CD8-positive, alpha-beta memory T cell (primary cell): ENCODE results near the gene TMC2. TPM values are rescaled to one million over a fixed set of nuclear protein-coding genes. Genes with fewer than 3 reads are reported as not detected.

Experiments
- CTCF ChIA-PET: fragments of 350-600 bp; sonication (Branson Sonifier 250); formaldehyde crosslinking; loops from one replicate; lab custom pipeline; 2021; ENCODE audit warnings: antibody characterized with exemption; lab: Charles Lee
- POLR2A ChIA-PET: fragments of 350-600 bp; sonication (Branson Sonifier 250); formaldehyde crosslinking; loops from one replicate; lab custom pipeline; 2021; ENCODE audit warnings: antibody characterized with exemption; lab: Charles Lee
- DNase-seq, 5 donors: peaks; one replicate each; pipeline versions ENCODE4 v3.0.0 to v3.0.0-alpha.2; 2020 to 2022; ENCODE audit warnings: mixed read lengths in 1 of 5
- H3K27ac ChIP-seq: one replicate; pipeline ENCODE4 v1.7.0; 2013; ENCODE audit warnings: low read depth, mild to moderate bottlenecking, low read length, moderate library complexity
- H3K27me3 ChIP-seq: 2 replicates; pipeline ENCODE4 v1.7.0; 2013; ENCODE audit warnings: low read length, mild to moderate bottlenecking; ENCODE audit not compliant: insufficient read depth, poor library complexity, severe bottlenecking
- H3K36me3 ChIP-seq: 2 replicates; pipeline ENCODE4 v1.7.0; 2013; ENCODE audit warnings: mild to moderate bottlenecking, low read length, moderate library complexity; ENCODE audit not compliant: insufficient read depth
- H3K4me1 ChIP-seq: 2 replicates; pipeline ENCODE4 v1.7.0; 2013; ENCODE audit warnings: mild to moderate bottlenecking, low read length, moderate library complexity; ENCODE audit not compliant: insufficient read depth
- H3K4me3 ChIP-seq: 2 replicates; pipeline ENCODE4 v1.7.0; 2013; ENCODE audit warnings: mild to moderate bottlenecking, low read length
- H3K9me3 ChIP-seq: 2 replicates; pipeline ENCODE4 v1.7.0; 2013; ENCODE audit warnings: mild to moderate bottlenecking, low read length
- H3K27ac Mint-ChIP-seq, 8 donors: one replicate each; pipeline ENCODE4 v1.8.0; 2020 to 2021; ENCODE audit warnings: mixed read lengths in 8 of 8, mild to moderate bottlenecking in 6 of 8, inconsistent platforms in 3 of 8, moderate library complexity in 3 of 8
- H3K27me3 Mint-ChIP-seq, 2 donors: one replicate each; pipeline ENCODE4 v1.8.0; 2020 to 2021; ENCODE audit warnings: mixed read lengths in 2 of 2, mild to moderate bottlenecking in 1 of 2, moderate library complexity in 1 of 2
- H3K36me3 Mint-ChIP-seq, 3 donors: one replicate each; pipeline ENCODE4 v1.8.0; 2020 to 2021; ENCODE audit warnings: mixed read lengths in 3 of 3, inconsistent platforms in 1 of 3, mild to moderate bottlenecking in 1 of 3
- H3K4me1 Mint-ChIP-seq, 3 donors: one replicate each; pipeline ENCODE4 v1.8.0; 2020 to 2021; ENCODE audit warnings: mixed read lengths in 3 of 3, inconsistent platforms in 1 of 3, mild to moderate bottlenecking in 1 of 3
- H3K4me3 Mint-ChIP-seq, 7 donors: one replicate each; pipeline ENCODE4 v1.8.0; 2020 to 2021; ENCODE audit warnings: mixed read lengths in 7 of 7, mild to moderate bottlenecking in 6 of 7, moderate library complexity in 4 of 7, inconsistent platforms in 2 of 7
- H3K9me3 Mint-ChIP-seq, 5 donors: one replicate each; pipeline ENCODE4 v1.8.0; 2020 to 2022; ENCODE audit warnings: mixed read lengths in 5 of 5, mild to moderate bottlenecking in 3 of 5, moderate library complexity in 2 of 5, inconsistent platforms in 1 of 5
- polyA plus RNA-seq: library from polyadenylated mRNA; unstranded; fragments of 300-500 nt; fragmentation: Illumina TruSeq; gene quantifications from one replicate; pipeline ENCODE4 v1.2.3, GENCODE V29; 2021
- total RNA-seq, 2 experiments: library from RNA; stranded (reverse); gene quantifications; one replicate each; pipeline ENCODE4 v1.2.3, GENCODE V29; 2021

TMC2 gene
- total and polyA plus RNA-seq, 3 experiments from 2014 or later = not detected

DNA sequence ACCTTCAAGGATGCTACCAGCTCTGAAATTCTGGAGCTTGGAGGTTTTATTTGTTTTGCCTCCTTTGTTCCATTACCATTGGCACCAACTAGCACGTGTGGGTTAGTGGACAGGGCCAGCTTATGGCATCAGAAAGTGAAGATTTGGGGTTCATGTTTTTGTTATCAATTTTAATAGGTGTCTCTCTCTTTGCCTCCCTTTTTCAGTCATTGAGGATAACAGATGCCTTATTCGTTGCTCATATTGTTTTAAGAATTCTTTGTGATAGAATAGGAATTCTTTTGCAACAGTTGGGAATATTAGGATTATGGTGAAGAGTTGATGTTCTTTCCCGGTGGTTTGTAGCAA is 22.9 kb downstream of the TMC2 start:
- peaks cover 0 to 2% (median 0%) of the 10 kb centered on the region in 5 donors for H3K9me3 Mint-ChIP-seq
- H3K4me3 Mint-ChIP-seq = peak overlapping the region in 1 of 7 donors; percentile 52
- ChIA-PET POLR2A (no interaction called here), CTCF (no interaction called here)
- H3K4me1 Mint-ChIP-seq = peaks cover 0 to 5% (median 5%) of the 10 kb centered on the region in 3 donors
- peaks cover 29 to 71% of the 10 kb centered on the region in 2 donors for H3K27me3 Mint-ChIP-seq
- Histone ChIP-seq H3K27ac (no peak overlapping the region), H3K4me3 (no peak overlapping the region), H3K36me3 (no peaks in the 10 kb centered on the region), H3K4me1 (no peaks in the 10 kb centered on the region), H3K9me3 (no peaks in the 10 kb centered on the region), H3K27me3 (peaks cover 27% of the 10 kb centered on the region)
- H3K27ac Mint-ChIP-seq = peak overlapping the region in 1 of 8 donors; percentile 12
- H3K36me3 Mint-ChIP-seq = peaks cover 0 to 4% (median 0%) of the 10 kb centered on the region in 3 donors
- DNase-seq = no peak

DNA sequence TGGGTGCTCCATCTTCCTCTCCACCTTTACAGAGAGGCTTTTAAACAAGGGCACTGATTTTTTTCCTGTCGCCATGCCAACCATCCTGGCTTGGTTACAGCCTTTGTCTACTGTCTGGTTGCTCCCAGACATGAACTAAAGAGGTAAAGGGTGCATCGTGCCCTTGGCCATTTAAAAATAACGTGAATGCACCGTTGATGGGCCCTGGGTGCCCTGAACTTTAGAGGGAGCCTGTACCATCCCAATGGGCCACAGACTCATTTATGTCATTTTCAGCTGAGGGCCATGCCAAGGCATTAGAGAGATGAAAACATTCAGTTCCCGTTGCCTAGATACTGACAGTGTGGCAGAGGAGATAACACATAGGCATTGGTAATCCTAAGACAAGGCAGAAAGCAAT is 23.3 kb downstream of the TMC2 start:
- no peaks in the 10 kb centered on the region for H3K4me1 ChIP-seq
- H3K9me3 Mint-ChIP-seq = peaks cover 0 to 2% (median 0%) of the 10 kb centered on the region in 5 donors
- no peak for DNase-seq
- H3K4me3 Mint-ChIP-seq = no peak overlapping the region
- H3K9me3 ChIP-seq = no peaks in the 10 kb centered on the region
- peak overlapping the region in 1 of 8 donors; percentile 12 for H3K27ac Mint-ChIP-seq
- H3K27me3 ChIP-seq = peaks cover 27% of the 10 kb centered on the region
- peaks cover 0 to 4% (median 0%) of the 10 kb centered on the region in 3 donors for H3K36me3 Mint-ChIP-seq
- H3K4me1 Mint-ChIP-seq = peaks cover 0 to 5% (median 5%) of the 10 kb centered on the region in 3 donors
- no peaks in the 10 kb centered on the region for H3K36me3 ChIP-seq
- no peak overlapping the region for H3K4me3 ChIP-seq
- CTCF ChIA-PET = no interaction called here
- H3K27me3 Mint-ChIP-seq = peaks cover 31 to 71% of the 10 kb centered on the region in 2 donors
- POLR2A ChIA-PET = no interaction called here
- no peak overlapping the region for H3K27ac ChIP-seq

DNA sequence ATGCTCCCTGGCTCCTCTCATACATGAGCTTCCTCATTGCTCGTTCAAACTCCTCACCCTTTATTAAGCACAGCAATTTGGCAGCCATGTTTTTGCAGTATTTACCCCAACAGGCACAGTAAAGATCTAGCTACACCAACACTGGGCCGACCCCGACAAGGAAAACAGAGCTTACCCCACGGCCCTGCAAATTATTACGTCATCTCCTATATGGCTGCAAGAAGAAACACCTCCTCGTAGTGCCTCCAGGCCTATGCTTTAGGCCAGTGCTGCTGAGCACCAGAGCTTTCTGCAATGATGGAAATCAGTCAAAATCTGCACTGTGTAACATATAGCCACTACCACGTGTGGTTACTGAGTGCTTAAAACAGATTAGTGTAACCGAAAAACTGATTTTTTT is 26.7 kb downstream of the TMC2 start:
- Histone ChIP-seq H3K27ac (no peak overlapping the region), H3K36me3 (no peaks in the 10 kb centered on the region), H3K27me3 (peaks cover 24% of the 10 kb centered on the region), H3K9me3 (no peaks in the 10 kb centered on the region), H3K4me1 (no peaks in the 10 kb centered on the region), H3K4me3 (no peak overlapping the region)
- Mint-ChIP-seq H3K9me3 (peaks cover 0 to 2% (median 0%) of the 10 kb centered on the region in 5 donors), H3K27ac (no peak overlapping the region), H3K27me3 (peaks cover 36 to 71% of the 10 kb centered on the region in 2 donors), H3K4me3 (no peak overlapping the region), H3K36me3 (peaks cover 0 to 4% (median 0%) of the 10 kb centered on the region in 3 donors), H3K4me1 (peaks cover 0 to 5% (median 0%) of the 10 kb centered on the region in 3 donors)
- POLR2A ChIA-PET = no interaction called here
- CTCF ChIA-PET = no interaction called here
- DNase-seq = no peak

DNA sequence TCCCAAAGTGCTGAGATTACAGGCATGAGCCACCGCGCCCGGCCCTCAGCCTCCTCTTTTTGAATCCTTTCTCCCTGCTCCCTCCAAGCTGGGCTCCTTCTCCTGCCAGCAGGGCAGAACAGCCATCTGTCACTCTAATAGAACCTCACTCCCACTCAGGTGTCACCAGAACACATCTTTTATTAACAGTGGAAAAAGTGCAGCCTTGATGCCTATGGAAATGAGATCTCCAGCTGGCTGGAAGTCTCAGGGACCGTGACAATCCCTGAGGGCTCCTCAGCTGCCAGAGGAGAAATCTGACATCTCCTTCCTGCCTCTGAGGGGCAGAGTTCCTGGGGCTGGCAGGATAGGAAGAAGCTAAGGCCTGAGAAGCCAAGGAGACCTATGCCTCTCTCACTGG is 28.0 kb downstream of the TMC2 start:
- DNase-seq = no peak
- Histone ChIP-seq H3K4me3 (no peak overlapping the region), H3K27me3 (peaks cover 14% of the 10 kb centered on the region), H3K9me3 (no peaks in the 10 kb centered on the region), H3K4me1 (no peaks in the 10 kb centered on the region), H3K36me3 (no peaks in the 10 kb centered on the region), H3K27ac (no peak overlapping the region)
- H3K4me1 Mint-ChIP-seq = peaks cover 0 to under 1% (median 0%) of the 10 kb centered on the region in 3 donors
- H3K4me3 Mint-ChIP-seq = no peak overlapping the region
- peaks cover 0 to 2% (median 0%) of the 10 kb centered on the region in 5 donors for H3K9me3 Mint-ChIP-seq
- ChIA-PET POLR2A (no interaction called here), CTCF (no interaction called here)
- H3K27me3 Mint-ChIP-seq = peaks cover 29 to 75% of the 10 kb centered on the region in 2 donors
- peaks cover 0 to 4% (median 0%) of the 10 kb centered on the region in 3 donors for H3K36me3 Mint-ChIP-seq
- H3K27ac Mint-ChIP-seq = no peak overlapping the region

DNA sequence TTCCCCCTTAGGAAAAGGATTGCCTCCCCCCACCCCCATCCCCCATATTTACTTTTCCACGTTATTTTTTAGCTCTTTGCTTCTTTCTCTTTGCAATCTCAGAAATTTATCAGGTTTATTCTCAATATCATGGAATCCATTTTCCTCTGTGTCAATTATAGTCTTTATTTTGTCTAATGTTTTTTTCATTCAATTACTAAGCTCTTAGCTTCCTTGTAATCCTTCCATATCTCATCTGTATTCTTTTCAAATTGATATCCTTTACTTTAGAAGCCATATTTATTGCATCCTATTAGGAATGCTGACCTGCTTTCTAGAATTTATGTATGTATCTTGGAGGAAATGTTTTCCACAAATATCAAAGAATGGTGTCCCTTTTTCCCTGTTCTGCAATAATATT is 39.3 kb downstream of the TMC2 start:
- Mint-ChIP-seq H3K4me3 (no peak overlapping the region), H3K9me3 (peaks cover 0 to 2% (median 0%) of the 10 kb centered on the region in 5 donors), H3K4me1 (no peaks in the 10 kb centered on the region), H3K36me3 (no peaks in the 10 kb centered on the region), H3K27me3 (peaks cover 19 to 65% of the 10 kb centered on the region in 2 donors), H3K27ac (no peak overlapping the region)
- POLR2A ChIA-PET = interaction anchor here (0.5 kb wide), 1 partner anchor 325 kb away, joined by 3 read pairs; no protein-coding TSS in a partner anchor
- no peaks in the 10 kb centered on the region for H3K4me1 ChIP-seq
- CTCF ChIA-PET = no interaction called here
- no peaks in the 10 kb centered on the region for H3K9me3 ChIP-seq
- H3K27ac ChIP-seq = no peak overlapping the region
- H3K27me3 ChIP-seq = peaks cover 8% of the 10 kb centered on the region
- no peaks in the 10 kb centered on the region for H3K36me3 ChIP-seq
- no peak for DNase-seq
- H3K4me3 ChIP-seq = no peak overlapping the region

DNA sequence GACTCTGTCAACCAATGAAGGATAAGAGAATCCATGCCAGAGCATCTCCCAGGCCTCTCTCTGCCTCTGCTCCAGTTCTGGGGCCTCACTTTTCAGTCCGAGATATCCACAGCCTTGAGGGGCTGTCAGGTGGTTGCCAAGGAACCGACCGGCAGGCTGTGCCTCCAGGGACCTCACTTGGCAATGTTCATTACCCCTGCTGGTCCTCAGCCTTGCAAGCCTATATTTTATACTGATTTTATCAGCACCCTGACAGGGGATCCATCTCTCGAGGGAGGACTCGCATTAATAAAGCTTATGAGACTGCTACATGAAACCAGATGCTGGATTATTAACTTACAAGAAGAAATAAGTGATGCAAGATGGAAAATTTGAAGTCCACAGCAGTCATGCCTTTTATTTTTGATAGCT is 39.9 kb downstream of the TMC2 start:
- peaks cover 16 to 65% of the 10 kb centered on the region in 2 donors for H3K27me3 Mint-ChIP-seq
- H3K4me3 Mint-ChIP-seq = no peak overlapping the region
- H3K9me3 Mint-ChIP-seq = peaks cover 0 to 2% (median 0%) of the 10 kb centered on the region in 5 donors
- H3K4me1 Mint-ChIP-seq = no peaks in the 10 kb centered on the region
- Histone ChIP-seq H3K27ac (no peak overlapping the region), H3K9me3 (no peaks in the 10 kb centered on the region), H3K27me3 (peaks cover 8% of the 10 kb centered on the region), H3K4me1 (no peaks in the 10 kb centered on the region), H3K36me3 (no peaks in the 10 kb centered on the region), H3K4me3 (no peak overlapping the region)
- no peak for DNase-seq
- H3K36me3 Mint-ChIP-seq = no peaks in the 10 kb centered on the region
- peak overlapping the region in 1 of 8 donors; percentile 29 for H3K27ac Mint-ChIP-seq
- ChIA-PET CTCF (no interaction called here), POLR2A (no interaction called here)

DNA sequence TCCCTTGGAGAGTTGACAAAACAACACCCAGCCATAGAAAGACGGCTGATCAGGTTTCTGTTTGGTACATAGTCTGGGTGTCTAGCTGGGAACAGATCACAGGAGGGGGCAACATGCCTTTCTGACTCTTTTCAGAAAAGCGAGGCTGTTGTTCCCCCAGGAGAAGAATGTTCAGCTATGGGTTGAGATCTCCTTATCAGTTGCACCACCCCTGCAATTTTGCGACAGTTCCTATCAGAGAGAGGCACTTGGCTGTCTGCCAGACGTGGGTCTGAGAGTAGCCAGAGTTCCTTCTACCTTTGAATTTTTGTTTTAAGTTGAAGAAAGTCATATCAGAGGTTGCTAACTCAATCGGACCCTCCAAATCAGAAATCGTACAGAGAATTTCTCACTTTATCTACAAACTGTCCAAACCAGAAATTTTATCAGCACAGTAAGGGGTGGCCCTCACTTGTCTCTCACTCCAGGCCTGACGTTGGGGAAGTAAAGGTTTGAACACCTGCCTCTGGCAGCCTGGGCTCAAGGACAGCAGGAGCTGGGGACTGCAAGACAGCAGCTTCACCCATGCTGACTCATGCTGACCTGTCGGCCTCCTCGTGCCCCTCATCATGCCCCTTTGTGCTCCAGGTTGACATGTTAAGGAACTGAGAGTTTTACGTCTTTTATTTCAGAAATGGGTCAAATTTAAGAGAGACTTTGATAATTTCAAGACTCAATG is 42.3 kb downstream of the TMC2 start:
- peaks cover 8% of the 10 kb centered on the region for H3K27me3 ChIP-seq
- Mint-ChIP-seq H3K4me3 (no peak overlapping the region), H3K27me3 (peaks cover 15 to 67% of the 10 kb centered on the region in 2 donors), H3K27ac (no peak overlapping the region), H3K4me1 (no peaks in the 10 kb centered on the region), H3K36me3 (no peaks in the 10 kb centered on the region), H3K9me3 (peaks cover 0 to 2% (median 0%) of the 10 kb centered on the region in 5 donors)
- CTCF ChIA-PET = no interaction called here
- no peaks in the 10 kb centered on the region for H3K9me3 ChIP-seq
- no peaks in the 10 kb centered on the region for H3K36me3 ChIP-seq
- POLR2A ChIA-PET = no interaction called here
- no peak overlapping the region for H3K27ac ChIP-seq
- no peak for DNase-seq
- H3K4me3 ChIP-seq = no peak overlapping the region
- H3K4me1 ChIP-seq = no peaks in the 10 kb centered on the region

DNA sequence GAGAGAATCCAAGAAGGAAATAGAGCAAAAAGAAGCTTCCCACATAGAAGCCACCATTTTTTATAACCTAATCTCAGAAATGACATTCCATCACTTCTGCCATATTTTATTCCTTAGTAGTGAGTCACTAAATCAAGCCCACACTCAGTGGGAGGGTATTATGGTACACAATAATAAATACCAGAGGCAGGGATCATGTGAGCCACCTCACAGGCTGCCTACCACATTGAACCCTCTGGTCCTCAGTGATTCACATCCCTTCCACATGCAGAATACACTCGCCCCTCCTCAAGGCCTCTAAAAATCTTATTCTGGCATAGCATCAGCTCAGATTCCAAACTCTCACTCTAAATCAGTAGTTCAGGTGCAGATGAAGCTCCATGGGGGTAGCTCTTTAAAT is 49.4 kb downstream of the TMC2 start:
- POLR2A ChIA-PET = no interaction called here
- DNase-seq = no peak
- Histone ChIP-seq H3K4me3 (no peak overlapping the region), H3K4me1 (no peaks in the 10 kb centered on the region), H3K36me3 (no peaks in the 10 kb centered on the region), H3K27me3 (no peaks in the 10 kb centered on the region), H3K27ac (no peak overlapping the region), H3K9me3 (no peaks in the 10 kb centered on the region)
- Mint-ChIP-seq H3K27ac (no peak overlapping the region), H3K27me3 (peaks cover 2 to 39% of the 10 kb centered on the region in 2 donors), H3K4me3 (no peak overlapping the region), H3K9me3 (no peaks in the 10 kb centered on the region), H3K36me3 (no peaks in the 10 kb centered on the region), H3K4me1 (no peaks in the 10 kb centered on the region)
- CTCF ChIA-PET = no interaction called here
